Measurements from ENCODE around the gene HMHB1.

DNA sequence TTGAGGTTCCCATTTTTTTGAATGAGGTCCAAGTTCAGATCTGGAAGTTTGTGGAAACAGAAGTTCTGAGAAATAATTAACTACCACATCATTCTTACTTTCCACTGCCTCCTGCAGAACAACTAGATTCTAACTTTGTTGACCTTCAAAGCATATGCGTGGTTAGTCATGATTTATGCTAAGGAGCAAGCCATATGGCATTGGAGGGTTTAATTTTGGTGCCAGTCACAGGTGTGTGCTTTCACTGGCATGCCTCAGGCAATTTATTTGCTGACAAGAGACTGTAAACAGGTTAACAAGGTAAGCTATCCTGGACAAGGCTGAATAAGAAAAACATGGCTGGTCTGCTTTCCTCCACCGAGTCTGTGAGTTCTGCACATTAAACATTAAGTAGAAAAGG, 31.5 kb downstream of the HMHB1 start:
- TF ChIP-seq EP300 (IDR thresholded peaks at IDR 0.05): no peak
- TF ChIP-seq, protein P1, sequence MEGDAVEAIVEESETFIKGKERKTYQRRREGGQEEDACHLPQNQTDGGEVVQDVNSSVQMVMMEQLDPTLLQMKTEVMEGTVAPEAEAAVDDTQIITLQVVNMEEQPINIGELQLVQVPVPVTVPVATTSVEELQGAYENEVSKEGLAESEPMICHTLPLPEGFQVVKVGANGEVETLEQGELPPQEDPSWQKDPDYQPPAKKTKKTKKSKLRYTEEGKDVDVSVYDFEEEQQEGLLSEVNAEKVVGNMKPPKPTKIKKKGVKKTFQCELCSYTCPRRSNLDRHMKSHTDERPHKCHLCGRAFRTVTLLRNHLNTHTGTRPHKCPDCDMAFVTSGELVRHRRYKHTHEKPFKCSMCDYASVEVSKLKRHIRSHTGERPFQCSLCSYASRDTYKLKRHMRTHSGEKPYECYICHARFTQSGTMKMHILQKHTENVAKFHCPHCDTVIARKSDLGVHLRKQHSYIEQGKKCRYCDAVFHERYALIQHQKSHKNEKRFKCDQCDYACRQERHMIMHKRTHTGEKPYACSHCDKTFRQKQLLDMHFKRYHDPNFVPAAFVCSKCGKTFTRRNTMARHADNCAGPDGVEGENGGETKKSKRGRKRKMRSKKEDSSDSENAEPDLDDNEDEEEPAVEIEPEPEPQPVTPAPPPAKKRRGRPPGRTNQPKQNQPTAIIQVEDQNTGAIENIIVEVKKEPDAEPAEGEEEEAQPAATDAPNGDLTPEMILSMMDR (IDR thresholded peaks at IDR 0.05): no peak
